Stimulated activated CD4-positive, alpha-beta T cell treated with anti-CD3 and anti-CD28 coated beads, Interleukin-4, amount 100 ng/mL, for 1 hour (primary cell): ENCODE results near the gene BSDC1.

Source experiments
- DNase-seq: peaks from one replicate; pipeline ENCODE4 v3.0.0-alpha.2; 2020

BSDC1 gene

DNA sequence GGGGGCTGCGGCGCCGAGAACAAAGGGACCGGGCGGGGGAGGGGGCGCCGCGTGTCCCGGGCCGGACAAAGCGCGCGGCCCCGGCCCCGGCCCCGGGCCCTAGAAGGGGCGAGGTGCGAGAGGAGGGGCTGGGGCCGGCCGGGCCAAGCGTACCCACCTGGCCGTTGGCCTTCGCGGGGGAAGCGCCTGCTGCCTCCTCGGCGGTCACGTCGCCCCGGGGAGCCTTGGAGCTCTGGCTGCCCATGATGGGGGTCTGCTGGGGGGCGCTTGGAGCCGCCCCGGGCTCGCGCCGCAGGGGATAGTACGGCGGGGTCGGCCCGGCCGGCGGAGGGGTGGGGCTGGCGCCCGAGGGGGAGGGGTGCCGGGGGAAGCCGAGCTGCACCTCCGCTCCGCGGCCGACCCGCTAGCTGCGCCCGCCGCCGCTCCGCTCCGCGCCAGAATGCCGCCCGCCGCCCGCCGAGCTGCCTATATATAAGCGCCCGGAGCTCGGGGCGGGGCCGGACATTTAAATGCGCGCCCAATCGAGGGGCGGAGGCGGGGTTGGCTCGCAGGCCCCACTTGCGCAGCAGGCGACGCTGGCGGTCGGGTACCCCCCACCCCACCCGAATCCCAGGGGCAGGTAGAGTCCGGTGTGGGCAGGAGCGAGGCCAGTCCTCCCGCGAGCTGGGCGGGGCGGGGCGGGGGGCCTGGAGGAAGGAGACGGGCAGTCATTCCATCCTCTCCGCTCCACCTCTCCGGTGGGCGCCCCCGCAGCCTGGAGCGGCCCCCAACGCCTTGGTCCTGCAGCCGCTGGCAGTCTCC is 58.3 kb downstream of the BSDC1 start, which contains the start of gene MARCKSL1:
MARCKSL1 (minus strand) TSS at position 444 of the 801 bp plus-strand sequence; CDS start at position 244, 200 bp downstream.
- peak; percentile 86 for DNase-seq

DNA sequence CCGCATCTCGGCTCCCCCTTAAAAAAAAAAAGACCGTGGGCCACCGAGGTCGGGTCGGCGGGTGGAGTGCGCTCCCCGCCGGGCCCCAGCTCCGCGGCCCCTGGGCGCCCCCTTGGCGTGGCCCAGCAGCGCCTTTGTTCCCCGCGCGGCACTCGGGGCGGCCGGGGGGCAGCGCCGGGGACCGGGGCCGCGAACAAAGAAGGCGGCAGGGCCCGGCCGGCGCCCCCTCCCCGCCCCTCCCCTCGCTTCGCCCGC is 58.8 kb downstream of the BSDC1 start:
- DNase-seq, result no peak

DNA sequence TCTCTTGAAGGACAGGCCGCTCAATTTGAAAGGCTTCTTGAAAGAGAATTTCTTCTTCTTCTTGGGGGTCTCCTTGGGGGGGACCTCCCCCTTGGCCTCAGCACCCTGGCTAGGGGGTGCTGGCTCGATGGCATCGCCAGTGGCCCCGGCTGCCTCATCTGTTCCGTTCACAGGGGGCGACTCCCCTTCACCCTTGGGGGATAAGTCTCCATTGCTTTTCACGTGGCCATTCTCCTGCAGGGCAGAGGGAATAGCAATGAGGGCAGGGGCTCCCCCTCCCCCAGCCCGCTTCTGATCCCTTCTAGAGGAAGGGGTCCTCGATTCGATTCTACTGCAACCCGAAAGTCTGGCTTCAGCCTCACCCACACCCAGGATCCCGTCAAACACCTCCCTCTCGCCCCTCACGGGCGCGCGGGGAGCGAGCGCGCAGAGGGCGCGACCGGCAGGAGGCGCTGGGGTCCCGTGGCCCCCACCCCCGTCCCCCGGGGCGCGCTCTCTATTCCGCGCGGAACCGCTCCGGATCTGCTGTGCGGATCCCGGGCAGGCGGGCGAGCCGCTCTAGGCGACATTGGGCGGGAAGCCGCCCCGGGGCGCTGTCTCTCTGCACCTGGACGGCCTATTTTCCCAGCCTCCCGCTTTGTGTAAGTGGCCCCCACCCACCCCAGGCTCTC is 59.2 kb downstream of the BSDC1 start:
- peak; percentile 68 for DNase-seq

DNA sequence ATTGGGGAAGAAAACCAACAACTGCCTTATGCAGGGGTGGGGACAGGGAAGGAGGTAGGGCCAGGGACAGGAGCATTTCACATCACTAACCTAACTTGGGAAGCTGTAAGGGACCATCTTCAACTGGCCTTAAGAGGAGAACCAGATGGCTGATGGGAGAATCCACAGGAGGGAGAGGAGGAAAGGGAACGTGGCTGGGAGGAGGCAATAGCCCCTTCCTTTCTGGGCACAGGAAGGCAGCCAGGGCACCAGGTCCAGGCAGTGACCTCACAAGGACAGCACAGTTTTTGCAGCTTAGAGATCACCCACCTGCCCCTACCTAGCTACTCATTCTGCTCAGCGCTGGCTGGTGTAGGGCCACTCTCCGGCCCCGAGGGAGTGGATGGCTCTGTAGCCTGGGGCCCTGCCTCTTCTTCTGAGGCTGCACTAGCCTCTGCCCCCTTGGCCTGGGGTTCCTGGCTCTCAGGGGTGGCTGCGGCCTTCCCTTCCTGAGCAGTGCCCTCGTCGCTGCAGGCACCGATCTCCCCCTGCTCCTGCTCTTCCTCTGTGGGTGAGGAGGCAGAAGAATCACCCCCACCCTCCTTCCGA is 59.9 kb downstream of the BSDC1 start:
- no peak for DNase-seq

DNA sequence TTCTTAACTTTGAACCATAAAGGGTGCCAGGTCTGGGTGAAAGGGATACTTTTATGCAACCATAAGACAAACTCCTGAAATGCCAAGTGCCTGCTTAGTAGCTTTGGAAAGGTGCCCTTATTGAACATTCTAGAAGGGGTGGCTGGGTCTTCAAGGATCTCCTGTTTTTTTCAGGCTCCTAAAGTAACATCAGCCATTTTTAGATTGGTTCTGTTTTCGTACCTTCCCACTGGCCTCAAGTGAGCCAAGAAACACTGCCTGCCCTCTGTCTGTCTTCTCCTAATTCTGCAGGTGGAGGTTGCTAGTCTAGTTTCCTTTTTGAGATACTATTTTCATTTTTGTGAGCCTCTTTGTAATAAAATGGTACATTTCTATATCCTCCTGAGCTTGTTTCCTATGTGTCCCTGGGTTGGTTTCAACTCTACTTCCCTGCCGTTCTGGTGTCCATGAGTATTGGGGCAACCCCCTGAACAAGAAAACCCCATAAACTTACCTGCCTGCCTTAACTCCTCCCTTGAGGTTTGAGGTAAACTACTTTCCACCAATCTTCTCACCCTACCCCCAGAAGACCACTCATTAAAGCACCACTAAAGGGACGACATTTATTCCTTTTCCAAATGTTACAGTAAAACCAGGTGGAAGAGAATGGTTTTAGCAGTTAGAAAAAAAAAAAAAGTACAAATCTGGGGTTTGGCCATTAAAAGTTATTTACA is 60.8 kb downstream of the BSDC1 start:
- no peak for DNase-seq

DNA sequence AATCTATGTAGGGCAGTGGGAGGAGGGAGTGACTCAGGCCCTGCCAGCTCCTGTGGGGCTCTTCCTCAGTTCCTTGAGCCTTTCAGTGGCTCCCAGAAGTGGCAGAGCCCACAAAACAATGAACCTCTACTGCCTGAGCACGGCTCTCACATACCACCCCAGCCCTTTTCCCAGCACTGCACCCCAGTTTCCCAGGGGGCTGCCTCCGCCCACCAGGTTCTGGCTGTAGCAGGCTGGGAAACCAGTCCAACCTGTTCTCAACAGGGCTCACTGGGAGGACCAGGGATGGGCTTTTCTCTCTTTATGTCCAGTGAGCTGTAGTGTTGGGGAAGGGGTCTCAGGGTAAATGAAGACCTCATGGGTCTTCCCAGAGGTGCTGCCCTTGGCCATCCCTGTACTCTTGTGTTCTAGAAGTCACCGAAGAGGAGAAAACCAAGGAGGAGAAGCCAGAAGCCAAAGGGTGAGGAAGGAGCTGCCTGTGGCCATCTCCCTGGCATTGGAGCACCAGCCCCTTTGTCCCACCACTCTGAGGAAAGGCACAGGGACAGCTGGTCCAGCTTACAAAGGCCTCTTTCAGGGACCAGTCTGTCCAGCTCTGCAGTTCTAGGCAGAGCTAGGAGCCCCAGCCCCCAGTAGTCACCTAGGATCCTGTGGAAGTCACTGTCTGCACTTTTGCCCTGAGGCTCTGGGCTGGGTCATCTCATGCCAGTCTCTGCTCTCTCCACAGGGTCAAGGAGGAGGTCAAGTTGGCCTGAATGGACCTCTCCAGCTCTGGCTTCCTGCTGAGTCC is 61.8 kb downstream of the BSDC1 start:
- no peak for DNase-seq

DNA sequence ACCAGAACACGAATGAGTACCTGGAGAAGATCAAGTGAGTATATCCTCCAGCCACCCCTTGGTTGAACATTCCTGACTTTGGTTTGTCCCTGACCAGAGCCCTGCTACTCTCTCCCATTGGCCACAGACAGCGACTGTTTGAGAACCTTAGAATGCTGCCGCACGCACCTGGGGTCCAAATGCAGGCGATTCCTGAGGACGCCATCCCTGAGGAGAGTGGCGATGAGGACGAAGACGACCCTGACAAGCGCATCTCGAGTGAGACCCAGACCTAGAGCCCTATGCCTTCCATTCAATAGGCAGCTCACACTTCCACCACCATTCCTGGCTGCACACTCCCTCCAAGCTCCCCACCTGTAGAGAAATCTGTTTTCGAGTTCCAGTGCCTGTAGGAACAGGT is 62.7 kb downstream of the BSDC1 start:
- DNase-seq, result no peak

DNA sequence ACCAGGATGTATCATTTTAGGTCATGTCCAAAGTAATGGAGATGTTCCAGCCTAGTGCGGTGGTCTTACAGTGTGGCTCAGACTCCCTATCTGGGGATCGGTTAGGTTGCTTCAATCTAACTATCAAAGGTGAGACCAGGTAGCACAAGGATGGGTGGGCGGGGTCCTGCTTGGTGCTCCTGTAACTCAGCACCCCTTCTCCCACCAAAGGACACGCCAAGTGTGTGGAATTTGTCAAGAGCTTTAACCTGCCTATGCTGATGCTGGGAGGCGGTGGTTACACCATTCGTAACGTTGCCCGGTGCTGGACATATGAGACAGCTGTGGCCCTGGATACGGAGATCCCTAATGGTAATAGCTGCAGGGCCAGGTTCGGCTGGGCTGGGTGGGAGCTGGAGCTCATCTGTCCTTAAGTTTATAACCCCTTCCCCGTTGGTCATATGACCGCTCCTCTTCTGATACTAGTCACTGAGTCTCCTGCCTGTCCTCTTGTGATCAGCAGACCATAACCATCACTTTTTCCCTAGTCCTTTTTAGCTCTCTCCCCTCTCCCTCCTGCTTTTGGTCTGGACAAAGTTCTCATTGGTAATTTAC is 63.6 kb downstream of the BSDC1 start:
- DNase-seq, result no peak

DNA sequence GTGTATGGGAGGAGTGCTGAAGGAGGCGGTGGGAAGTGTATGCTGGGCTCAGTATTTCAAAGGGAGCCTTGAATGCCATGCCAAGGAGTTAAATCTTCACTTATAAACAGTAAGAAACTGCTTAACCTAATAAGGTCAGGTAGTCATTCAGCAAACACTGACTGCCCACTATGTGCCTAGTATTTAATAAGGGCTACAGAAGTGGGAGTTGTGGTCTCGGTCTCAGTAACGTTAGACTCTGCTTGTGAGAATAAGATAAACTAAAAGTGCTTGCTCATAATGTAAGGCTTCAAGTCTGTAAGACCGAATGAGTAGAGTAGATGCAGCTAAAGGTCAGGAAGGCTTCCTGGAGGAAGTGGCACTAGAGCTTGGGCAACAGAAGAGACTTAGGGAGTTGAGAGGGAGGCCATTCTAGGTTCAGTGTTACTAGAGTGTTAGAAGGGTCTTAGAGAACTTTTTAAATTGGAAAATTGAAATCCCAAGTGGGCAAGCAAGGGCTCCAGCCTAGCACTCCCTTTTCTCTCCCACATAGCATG is 64.2 kb downstream of the BSDC1 start:
- no peak for DNase-seq

DNA sequence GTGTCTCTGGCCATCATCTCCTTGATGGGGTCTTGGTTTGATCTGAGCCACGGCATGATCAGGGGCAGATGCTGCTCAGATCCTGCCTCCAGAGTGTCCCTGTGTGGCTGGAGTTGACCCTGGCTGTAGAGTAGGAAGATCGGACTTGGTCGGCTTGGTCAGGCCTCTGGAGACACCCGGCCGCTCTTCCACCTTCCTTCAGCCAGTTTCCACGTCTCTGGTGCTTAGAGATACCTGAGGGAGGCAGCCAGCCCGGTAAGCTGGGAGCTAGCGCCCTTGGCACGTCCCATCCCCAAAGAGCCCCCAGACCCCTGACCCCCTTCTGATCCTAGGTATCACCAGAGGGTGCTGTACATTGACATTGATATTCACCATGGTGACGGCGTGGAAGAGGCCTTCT is 67.0 kb downstream of the BSDC1 start:
- no peak for DNase-seq

DNA sequence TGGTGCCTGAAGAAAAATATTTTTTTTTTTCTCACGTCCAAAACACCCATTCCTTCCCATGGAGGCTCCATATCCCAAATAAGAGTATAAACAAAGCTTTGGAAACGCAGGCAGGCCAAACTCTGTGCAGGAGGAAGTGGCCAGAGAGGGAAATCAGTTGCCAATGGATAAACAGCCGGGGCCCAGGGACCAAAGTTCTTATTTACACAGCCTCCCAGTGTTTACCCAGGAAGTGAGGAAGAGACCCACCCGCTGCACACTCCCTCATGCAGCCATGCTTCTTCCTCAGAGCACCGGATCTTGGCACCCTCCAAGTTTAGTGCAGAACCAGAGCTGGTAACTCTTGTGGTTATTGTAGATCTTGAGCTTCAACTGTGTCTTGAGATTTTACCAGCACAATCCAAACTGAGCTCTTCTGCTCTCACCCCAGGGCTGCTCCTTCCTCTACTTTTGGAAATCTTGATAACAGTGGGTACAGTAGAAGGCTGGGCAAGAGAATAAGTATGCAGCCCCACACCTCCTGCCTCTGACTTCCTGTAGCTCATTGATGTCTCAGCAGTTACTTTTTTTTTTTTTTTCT is 72.4 kb downstream of the BSDC1 start:
- no peak for DNase-seq

DNA sequence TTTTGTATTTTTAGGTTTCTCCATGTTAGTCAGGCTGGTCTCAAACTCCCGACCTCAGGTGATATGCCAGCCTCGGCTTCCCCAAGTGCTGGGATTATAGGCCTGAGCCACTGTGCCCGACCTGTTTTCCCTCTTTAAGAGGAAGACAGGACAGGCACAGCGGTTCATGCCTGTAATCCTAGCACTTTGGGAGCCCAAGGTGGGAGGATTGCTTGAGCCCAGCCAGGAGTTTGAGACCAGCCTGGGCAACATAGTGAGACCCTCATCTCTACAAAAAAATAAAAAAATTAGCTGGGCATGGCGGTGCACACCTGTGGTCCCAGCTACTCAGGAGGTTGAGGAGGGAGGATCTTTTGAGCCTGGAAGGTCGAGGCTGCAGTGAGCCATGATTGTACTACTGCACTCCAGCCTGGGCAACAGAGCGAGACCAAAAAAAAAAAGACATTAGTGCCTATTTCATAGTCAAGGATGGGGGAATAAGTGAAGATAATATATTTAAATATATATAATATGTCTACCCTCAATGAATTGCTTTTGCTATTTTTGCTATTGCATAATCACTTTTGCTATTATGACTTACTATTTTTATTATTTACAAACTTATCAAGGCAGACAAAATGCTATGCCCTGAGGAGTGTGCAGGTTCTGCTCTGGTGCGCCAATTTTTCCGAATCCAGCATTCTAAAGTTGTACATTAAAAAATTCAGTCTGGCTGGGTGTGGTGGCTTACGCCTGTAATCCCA is 75.9 kb downstream of the BSDC1 start:
- no peak for DNase-seq

DNA sequence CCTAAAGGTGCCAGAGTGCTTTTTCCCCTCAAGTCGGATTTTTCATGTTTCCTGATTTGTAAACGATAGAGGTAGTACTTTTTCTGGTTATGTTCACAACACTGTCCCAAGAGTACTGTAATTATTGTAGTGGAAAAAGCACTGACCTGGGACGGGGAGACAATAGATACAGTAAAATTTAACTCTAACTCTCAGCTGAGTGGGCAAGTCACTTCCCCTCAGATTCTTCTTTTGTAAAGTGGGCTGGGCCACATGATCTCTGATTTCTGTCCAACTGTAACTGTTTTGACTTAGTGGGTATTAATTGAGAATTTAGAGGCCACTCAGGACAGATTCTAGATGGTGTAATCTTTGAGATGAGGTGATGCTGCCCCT is 77.4 kb downstream of the BSDC1 start:
- no peak for DNase-seq
